Measurements from ENCODE around the gene ZPR1.
"Not testable (repeated sequence)": the region's sequence is repeated elsewhere in the genome, so short reads cannot be mapped to it uniquely, and the experiment has no call there.

Gene ZPR1, protein sequence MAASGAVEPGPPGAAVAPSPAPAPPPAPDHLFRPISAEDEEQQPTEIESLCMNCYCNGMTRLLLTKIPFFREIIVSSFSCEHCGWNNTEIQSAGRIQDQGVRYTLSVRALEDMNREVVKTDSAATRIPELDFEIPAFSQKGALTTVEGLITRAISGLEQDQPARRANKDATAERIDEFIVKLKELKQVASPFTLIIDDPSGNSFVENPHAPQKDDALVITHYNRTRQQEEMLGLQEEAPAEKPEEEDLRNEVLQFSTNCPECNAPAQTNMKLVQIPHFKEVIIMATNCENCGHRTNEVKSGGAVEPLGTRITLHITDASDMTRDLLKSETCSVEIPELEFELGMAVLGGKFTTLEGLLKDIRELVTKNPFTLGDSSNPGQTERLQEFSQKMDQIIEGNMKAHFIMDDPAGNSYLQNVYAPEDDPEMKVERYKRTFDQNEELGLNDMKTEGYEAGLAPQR

DNA sequence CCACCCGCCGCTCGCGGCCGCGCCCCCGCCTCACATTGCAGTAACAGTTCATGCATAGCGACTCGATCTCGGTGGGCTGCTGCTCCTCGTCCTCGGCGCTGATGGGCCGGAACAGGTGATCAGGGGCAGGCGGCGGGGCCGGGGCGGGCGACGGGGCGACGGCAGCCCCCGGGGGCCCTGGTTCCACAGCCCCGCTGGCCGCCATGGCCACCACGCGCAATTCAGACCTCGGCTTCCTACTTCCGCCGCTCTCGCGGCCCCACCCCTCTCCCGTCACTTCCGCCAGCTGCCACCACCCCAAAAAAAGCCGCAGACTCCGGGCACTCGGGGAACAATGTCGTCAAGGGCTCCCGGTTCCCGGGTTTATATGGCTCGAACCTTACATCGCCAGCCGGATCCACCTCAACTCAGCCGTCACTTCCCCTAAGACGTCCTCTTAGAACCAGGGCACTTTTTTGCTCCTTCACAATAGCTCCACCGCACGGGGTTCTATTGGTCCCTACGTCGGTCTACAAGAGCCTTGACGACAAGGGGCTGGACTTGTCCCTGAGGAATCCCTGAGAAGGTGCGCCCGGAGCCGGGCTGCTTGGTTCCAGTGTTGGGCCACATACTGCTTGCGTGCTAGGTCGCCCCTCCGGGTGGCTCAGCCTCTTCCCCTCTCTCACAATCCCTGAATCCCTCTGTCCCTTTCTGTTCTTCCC is at the start of gene ZPR1:
ZPR1 (minus strand) TSS at position 238 of the 701 bp plus-strand sequence; CDS start at position 205, 33 bp downstream.
- peak; percentile 63 to 79 (median 72) for DNase-seq (ENCODE audit: low read depth in 3 of 3)

DNA sequence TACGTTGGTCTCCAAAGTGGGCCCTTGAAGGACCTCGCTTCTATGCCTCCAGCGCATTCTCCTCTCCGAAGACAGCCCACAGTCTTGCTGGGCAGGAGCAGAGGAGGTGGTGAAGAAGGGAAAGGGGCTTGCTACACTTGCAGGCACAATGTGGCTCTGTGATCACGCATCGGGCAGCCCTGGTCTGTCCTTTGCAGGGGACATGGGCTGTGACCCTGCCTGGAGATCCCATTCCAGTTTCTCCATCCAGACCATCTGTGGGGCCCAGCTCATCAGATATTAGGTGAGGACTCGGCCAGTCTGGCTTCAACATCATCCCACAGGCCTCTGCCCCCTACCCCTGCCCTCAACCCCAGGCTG is 48.8 kb upstream of the ZPR1 start:
- no peak for DNase-seq (ENCODE audit: low read depth in 3 of 3)

DNA sequence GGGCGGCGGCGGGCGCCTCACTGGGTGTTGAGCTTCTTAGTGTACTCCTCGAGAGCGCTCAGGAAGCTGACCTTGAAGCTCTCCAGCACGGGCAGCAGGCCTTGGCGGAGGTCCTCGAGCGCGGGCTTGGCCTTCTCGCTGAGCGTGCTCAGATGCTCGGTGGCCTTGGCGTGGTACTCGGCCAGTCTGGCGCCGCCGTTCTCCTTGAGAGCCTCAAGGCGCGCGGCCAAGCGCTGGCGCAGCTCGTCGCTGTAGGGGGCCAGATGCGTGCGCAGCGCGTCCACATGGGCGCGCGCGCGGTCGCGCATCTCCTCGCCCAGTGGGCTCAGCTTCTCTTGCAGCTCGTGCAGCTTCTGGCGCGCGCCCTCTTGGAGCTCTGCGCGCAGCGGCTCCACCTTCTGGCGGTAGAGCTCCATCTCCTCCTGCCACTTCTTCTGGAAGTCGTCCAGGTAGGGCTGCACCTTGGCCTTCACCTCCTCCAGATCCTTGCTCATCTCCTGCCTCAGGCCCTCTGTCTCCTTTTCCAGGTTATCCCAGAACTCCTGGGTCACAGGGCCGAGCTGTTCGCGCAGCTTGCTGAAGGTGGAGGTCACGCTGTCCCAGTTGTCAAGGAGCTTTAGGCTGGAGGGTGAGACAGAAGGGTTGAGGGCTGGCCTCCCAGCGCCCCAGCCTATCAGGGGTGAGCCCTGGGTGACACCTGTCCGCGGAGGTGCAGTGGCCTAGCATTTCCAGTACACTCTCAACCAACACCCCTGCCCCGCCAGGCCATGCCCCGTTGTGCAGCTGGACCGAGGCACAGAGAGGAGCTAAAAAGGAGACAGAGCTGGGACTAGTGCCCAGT is 48.2 kb upstream of the ZPR1 start:
- DNase-seq (ENCODE audit: low read depth in 3 of 3) = peak; percentile 63 to 74 (median 68)

DNA sequence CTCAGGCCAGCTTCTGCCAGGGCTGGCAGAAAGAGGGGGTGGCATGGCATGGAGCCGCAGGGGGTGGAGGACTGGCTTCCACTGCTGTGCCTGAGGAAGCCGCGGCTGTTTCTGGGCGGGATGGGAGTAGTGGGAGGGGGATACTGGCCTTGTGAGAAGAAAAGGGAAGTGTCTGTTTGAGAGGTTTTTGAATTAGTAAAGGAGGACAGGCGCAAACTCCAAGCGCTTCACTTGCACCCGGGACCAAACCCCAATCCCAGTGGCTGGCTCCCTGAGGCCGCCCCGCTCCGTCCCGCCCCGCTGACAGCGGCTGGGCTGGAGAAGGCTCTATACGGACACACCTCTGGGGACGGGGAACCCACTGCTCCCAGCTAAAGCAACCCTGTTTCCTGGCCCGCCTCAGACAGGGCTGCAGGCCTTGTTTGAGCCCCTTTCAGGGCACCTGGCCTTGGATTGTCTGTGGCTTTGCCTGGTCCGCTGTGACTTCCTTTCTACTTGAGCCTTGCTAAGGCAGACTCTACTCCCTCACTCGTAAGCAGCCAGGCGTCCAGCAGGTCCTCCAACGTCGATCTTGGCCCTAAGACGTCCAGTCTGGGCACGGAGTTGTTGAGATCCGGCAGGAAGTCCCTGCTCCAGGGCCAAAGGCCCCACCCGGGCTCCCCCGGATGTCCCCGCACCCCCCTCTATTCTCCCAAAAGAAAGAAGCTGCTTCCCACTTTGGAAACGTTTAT is 47.4 kb upstream of the ZPR1 start:
- no peak for DNase-seq (ENCODE audit: low read depth in 3 of 3)

DNA sequence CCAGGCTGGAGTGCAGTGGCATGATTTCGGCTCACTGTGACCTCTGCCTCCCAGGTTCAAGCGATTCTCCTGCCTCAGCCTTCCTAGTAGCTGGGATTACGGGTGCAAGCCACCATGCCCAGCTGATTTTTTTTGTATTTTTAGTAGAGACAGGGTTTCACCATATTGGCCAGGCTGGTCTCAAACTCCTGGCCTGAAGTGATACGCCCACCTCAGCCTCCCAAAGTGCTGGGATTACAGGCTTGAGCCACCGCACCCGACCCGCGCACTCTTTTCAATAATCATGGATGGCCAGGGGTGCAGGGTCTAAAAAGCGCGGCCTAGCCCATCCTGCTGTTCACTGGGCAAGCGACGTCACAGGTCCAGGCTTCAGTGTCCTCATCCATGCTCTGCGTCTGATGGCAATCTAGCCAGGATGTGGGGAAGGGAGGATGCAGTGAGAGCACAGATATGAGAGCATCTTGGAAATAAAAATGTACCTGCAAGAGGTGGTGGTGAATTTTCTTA is 46.8 kb upstream of the ZPR1 start:
- DNase-seq (ENCODE audit: low read depth in 3 of 3) = not testable (repeated sequence)

DNA sequence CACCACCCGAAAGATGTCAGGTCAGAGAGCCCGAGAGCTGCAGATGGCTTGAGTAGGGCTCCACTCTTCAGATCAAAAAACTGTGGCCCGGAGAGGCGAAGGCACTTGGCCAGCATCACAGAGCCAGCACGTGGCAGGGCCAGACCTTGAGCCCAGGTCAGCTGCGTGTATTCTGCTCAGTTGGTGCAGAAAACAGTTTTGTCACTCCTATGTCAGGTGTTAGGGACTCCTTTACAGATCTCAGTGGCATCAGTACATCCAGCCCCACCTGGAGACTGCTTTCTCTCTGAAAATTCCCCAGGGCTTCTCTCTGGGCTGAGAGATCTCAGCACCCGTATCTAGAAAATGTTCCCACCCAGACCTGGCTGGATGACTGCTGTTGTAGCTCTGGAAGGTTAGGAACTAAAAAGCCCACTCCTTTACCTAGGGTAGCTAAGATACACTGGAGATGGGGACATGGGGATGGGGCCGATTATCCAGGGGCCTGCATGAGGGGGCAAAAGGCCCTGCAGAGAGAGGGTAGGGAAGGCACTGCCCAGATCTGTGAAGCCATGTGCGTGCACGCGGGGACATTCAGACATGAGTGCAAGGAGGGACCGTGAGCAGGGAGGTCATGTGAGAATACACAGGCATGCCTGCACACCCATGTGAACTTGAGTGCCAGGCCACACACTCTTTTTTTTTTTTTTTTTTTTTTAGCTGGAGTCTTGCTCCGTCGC is 46.2 kb upstream of the ZPR1 start:
- no peak for DNase-seq (ENCODE audit: low read depth in 3 of 3)

DNA sequence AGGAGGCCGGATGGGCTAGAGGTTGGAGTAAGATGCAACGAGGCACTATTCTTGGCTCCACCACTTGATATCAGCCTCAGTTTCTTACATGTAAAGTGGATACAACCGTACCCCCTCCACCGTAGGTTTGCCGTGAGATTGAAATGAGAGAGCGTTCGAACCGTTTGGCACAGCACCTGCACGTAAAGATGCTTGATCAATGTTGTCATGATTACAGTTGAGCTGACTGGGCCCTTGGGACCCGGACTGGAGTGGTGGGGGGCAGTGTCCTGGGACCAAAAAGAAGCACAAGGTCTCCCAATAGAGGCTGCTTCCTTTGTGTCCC is 45.6 kb upstream of the ZPR1 start:
- DNase-seq (ENCODE audit: low read depth in 3 of 3) = no peak

DNA sequence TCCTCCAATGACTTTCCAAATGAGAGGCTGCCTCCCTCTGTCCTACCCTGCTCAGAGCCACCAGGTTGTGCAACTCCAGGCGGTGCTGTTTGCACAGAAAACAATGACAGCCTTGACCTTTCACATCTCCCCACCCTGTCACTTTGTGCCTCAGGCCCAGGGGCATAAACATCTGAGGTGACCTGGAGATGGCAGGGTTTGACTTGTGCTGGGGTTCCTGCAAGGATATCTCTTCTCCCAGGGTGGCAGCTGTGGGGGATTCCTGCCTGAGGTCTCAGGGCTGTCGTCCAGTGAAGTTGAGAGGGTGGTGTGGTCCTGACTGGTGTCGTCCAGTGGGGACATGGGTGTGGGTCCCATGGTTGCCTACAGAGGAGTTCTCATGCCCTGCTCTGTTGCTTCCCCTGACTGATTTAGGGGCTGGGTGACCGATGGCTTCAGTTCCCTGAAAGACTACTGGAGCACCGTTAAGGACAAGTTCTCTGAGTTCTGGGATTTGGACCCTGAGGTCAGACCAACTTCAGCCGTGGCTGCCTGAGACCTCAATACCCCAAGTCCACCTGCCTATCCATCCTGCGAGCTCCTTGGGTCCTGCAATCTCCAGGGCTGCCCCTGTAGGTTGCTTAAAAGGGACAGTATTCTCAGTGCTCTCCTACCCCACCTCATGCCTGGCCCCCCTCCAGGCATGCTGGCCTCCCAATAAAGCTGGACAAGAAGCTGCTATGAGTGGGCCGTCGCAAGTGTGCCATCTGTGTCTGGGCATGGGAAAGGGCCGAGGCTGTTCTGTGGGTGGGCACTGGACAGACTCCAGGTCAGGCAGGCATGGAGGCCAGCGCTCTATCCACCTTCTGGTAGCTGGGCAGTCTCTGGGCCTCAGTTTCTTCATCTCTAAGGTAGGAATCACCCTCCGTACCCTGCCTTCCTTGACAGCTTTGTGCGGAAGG is 44.8 kb upstream of the ZPR1 start:
- no peak for DNase-seq (ENCODE audit: low read depth in 3 of 3)

DNA sequence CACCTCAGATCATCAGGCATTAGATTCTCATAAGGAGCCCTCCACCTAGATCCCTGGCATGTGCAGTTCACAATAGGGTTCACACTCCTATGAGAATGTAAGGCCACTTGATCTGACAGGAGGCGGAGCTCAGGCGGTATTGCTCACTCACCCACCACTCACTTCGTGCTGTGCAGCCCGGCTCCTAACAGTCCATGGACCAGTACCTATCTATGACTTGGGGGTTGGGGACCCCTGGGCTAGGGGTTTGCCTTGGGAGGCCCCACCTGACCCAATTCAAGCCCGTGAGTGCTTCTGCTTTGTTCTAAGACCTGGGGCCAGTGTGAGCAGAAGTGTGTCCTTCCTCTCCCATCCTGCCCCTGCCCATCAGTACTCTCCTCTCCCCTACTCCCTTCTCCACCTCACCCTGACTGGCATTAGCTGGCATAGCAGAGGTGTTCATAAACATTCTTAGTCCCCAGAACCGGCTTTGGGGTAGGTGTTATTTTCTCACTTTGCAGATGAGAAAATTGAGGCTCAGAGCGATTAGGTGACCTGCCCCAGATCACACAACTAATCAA is 44.0 kb upstream of the ZPR1 start:
- DNase-seq (ENCODE audit: low read depth in 3 of 3) = no peak

DNA sequence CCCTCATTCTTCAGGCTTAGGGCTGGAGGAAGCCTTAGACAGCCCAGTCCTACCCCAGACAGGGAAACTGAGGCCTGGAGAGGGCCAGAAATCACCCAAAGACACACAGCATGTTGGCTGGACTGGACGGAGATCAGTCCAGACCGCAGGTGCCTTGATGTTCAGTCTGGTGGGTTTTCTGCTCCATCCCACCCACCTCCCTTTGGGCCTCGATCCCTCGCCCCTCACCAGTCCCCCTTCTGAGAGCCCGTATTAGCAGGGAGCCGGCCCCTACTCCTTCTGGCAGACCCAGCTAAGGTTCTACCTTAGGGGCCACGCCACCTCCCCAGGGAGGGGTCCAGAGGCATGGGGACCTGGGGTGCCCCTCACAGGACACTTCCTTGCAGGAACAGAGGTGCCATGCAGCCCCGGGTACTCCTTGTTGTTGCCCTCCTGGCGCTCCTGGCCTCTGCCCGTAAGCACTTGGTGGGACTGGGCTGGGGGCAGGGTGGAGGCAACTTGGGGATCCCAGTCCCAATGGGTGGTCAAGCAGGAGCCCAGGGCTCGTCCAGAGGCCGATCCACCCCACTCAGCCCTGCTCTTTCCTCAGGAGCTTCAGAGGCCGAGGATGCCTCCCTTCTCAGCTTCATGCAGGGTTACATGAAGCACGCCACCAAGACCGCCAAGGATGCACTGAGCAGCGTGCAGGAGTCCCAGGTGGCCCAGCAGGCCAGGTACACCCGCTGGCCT is 42.5 kb upstream of the ZPR1 start:
- no peak for DNase-seq (ENCODE audit: low read depth in 3 of 3)

DNA sequence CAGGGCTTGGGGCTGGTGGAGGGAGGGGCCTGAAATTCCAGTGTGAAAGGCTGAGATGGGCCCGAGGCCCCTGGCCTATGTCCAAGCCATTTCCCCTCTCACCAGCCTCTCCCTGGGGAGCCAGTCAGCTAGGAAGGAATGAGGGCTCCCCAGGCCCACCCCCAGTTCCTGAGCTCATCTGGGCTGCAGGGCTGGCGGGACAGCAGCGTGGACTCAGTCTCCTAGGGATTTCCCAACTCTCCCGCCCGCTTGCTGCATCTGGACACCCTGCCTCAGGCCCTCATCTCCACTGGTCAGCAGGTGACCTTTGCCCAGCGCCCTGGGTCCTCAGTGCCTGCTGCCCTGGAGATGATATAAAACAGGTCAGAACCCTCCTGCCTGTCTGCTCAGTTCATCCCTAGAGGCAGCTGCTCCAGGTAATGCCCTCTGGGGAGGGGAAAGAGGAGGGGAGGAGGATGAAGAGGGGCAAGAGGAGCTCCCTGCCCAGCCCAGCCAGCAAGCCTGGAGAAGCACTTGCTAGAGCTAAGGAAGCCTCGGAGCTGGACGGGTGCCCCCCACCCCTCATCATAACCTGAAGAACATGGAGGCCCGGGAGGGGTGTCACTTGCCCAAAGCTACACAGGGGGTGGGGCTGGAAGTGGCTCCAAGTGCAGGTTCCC is 41.8 kb upstream of the ZPR1 start, which contains the start of gene APOC3:
APOC3 (plus strand) TSS at position 383 of the 659 bp plus-strand sequence. CDS start 676 bp downstream, outside the sequence.
- no peak for DNase-seq (ENCODE audit: low read depth in 3 of 3)

DNA sequence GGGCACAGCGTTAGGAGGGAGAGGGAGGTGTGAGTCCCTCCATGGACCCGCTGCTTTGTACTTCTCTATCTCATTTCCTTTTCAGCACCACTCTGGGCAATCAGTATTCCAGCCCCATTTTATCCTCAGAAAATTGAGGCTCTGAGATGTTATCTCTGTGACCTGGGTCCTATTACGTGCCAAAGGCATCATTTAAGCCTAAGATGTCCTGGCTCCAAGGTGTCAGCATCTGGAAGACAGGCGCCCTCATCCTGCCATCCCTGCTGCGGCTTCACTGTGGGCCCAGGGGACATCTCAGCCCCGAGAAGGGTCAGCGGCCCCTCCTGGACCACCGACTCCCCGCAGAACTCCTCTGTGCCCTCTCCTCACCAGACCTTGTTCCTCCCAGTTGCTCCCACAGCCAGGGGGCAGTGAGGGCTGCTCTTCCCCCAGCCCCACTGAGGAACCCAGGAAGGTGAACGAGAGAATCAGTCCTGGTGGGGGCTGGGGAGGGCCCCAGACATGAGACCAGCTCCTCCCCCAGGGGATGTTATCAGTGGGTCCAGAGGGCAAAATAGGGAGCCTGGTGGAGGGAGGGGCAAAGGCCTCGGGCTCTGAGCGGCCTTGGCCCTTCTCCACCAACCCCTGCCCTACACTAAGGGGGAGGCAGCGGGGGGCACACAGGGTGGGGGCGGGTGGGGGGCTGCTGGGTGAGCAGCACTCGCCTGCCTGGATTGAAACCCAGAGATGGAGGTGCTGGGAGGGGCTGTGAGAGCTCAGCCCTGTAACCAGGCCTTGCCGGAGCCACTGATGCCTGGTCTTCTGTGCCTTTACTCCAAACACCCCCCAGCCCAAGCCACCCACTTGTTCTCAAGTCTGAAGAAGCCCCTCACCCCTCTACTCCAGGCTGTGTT is 41.1 kb upstream of the ZPR1 start:
- no peak for DNase-seq (ENCODE audit: low read depth in 3 of 3)

DNA sequence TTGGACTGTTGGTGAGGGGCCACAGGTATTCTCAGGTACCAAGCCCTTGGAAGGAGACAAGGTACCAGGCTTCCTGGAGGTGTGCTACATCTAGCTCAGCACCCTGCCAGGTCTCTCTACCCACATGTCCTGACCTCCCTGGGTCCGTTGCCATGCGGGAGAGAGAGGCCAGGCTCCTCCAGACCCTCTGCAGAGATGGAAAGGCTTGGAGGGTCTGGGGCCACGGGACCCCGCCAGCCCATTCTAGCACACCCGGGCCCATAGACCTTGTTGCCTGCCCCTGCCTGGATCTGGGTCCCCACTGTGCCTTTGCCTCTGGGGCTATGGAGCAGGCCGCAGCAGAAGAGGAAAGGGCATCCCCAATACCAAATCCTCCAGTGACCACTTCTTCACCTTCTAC is 39.6 kb upstream of the ZPR1 start:
- DNase-seq (ENCODE audit: low read depth in 3 of 3) = no peak

DNA sequence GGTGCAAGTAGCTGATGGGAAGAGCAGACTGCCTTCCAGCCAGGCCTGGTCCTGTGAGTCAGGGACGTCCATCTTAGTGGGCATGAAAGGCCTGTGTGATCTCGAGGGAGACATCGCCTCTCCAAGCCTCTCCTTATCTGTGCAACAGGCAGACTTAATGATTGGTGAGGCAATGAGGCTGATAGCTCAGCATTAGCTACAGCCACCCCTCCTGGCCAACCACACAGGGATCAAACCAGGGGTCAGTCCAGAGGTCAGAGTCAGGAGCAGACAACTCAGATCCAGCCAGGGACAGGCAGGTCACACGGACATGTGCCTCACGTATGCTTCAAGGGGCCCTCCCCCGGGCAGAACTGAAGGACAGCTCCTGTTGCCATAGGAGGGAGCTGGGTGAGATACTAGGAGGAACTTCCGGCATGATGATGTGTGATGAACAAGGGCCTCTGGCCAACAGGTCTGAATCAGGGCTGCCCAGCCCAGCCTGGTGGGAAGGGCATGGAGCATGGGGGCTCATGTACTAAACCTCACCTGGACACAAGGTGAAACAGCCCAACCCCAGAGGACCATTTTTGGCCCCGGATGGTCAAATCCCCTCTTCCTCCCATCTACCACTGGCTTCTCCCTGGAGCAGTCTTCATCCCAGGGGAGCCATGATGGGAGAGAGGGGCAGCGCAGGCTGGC is 39.1 kb upstream of the ZPR1 start:
- DNase-seq (ENCODE audit: low read depth in 3 of 3) = no peak

DNA sequence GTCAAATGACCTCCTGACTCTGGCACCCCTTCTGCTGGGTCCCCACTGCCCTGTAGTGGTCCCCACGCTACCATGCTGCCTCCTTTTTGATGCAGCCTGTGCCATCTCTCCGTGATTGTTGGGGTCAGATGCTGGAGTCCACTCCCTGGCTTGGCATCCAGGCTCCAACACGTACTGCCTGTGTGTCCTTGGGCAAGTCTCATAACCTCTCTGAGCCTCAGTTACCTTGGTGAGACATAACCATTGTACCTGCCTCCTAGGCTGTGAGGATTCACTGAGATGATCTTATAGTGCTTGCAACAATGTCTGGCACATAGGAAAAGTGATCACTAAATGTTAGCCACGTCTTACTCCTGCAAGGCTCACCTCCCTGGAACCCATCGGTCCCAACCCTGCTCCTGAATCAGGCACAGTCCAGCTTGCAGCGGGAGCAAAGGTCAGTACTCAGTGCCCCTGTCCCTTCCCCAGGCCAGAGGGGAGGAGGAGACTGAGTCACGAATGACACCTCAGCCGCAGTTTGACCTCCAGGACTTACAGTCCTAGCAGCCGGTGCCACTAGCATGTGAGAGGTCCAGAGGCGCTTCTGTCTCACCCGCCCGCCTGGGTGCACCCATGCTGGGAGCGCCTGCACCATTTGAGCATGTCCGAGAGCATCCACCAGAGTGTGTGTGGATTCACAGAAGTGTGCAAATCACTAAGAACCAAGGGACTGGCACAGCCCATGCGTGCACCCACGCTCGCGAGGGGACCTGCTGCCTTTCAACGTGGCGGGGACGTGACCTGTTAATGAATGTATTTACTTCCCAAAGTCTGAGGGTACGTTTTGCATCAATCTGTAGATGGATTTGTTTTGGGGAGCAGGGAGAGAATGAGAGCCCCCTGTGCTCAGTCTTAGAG is 38.3 kb upstream of the ZPR1 start:
- DNase-seq (ENCODE audit: low read depth in 3 of 3) = no peak
